ENCODE data around the gene TMCC1. TPM values are rescaled to one million over a fixed set of nuclear protein-coding genes. Genes with fewer than 3 reads are reported as not detected.
"Not testable (repeated sequence)": the region's sequence is repeated elsewhere in the genome, so short reads cannot be mapped to it uniquely, and the experiment has no call there.

TMCC1 gene
- polyA plus RNA-seq, 1 experiment: 14.4 TPM

- DNase-seq (ENCODE audit: low read depth): no peak
- CTCF ChIA-PET: no interaction called here
- no peaks in the 10 kb centered on the region for H3K27me3 ChIP-seq (ENCODE audit: control insufficient read depth, insufficient read depth, low read length)
- POLR2A ChIA-PET: no interaction called here
- H3K36me3 ChIP-seq (ENCODE audit: control insufficient read depth, insufficient read depth, low read length): no peaks in the 10 kb centered on the region
- TF ChIP-seq CTCF (IDR thresholded peaks at IDR 0.05; ENCODE audit: insufficient read depth, low read depth, low read length): no peak
- H3K4me3 ChIP-seq (ENCODE audit: low read depth, low read length): no peak overlapping the region
Measured at GRCh38 chr3:129864519-129864918, 29.0 kb downstream of the TMCC1 start.

GRCh38 chr3:129859272-129859671 lies 34.2 kb downstream of the TMCC1 start:
- CTCF ChIA-PET: interaction anchor here (0.7 to 1.2 kb wide), 2 partner anchors 9 to 35 kb away, joined by 3 to 4 read pairs; no protein-coding TSS in a partner anchor
- H3K4me3 ChIP-seq (ENCODE audit: low read depth, low read length): no peak overlapping the region
- no peaks in the 10 kb centered on the region for H3K36me3 ChIP-seq (ENCODE audit: control insufficient read depth, insufficient read depth, low read length)
- H3K27me3 ChIP-seq (ENCODE audit: control insufficient read depth, insufficient read depth, low read length): no peaks in the 10 kb centered on the region
- TF ChIP-seq CTCF (IDR thresholded peaks at IDR 0.05; ENCODE audit: insufficient read depth, low read depth, low read length): no peak
- DNase-seq (ENCODE audit: low read depth): no peak
- POLR2A ChIA-PET: no interaction called here

GRCh38 chr3:129857899-129858298 lies 35.6 kb downstream of the TMCC1 start:
- ChIA-PET POLR2A (no interaction called here), CTCF (interaction anchor here (1.2 kb wide), 1 partner anchor 8 kb away, joined by 3 read pairs; no protein-coding TSS in a partner anchor)
- TF ChIP-seq CTCF (IDR thresholded peaks at IDR 0.05; ENCODE audit: insufficient read depth, low read depth, low read length): no peak
- Histone ChIP-seq H3K27me3 (ENCODE audit: control insufficient read depth, insufficient read depth, low read length) (no peaks in the 10 kb centered on the region), H3K36me3 (ENCODE audit: control insufficient read depth, insufficient read depth, low read length) (no peaks in the 10 kb centered on the region), H3K4me3 (ENCODE audit: low read depth, low read length) (no peak overlapping the region)
- DNase-seq (ENCODE audit: low read depth): no peak

GRCh38 chr3:129856790-129857189 lies 36.7 kb downstream of the TMCC1 start:
- not testable (repeated sequence) for H3K4me3 ChIP-seq (ENCODE audit: low read depth, low read length); H3K36me3 ChIP-seq (ENCODE audit: control insufficient read depth, insufficient read depth, low read length); DNase-seq (ENCODE audit: low read depth); H3K27me3 ChIP-seq (ENCODE audit: control insufficient read depth, insufficient read depth, low read length)
- CTCF ChIA-PET: interaction anchor here (1.2 kb wide), 1 partner anchor 18 kb away, joined by 3 read pairs; no protein-coding TSS in a partner anchor
- POLR2A ChIA-PET: interaction anchor here (0.6 kb wide), 1 partner anchor 21 kb away, joined by 9 read pairs; no protein-coding TSS in a partner anchor

GRCh38 chr3:129855832-129856419 lies 37.6 kb downstream of the TMCC1 start:
- no peak for DNase-seq (ENCODE audit: low read depth)
- POLR2A ChIA-PET: no interaction called here
- Histone ChIP-seq H3K36me3 (ENCODE audit: control insufficient read depth, insufficient read depth, low read length) (no peaks in the 10 kb centered on the region), H3K4me3 (ENCODE audit: low read depth, low read length) (no peak overlapping the region), H3K27me3 (ENCODE audit: control insufficient read depth, insufficient read depth, low read length) (no peaks in the 10 kb centered on the region)
- TF ChIP-seq CTCF (IDR thresholded peaks at IDR 0.05; ENCODE audit: insufficient read depth, low read depth, low read length): no peak
- CTCF ChIA-PET: interaction anchor here (1.2 kb wide), 1 partner anchor 17 kb away, joined by 3 read pairs; no protein-coding TSS in a partner anchor
